A549 (cell line): ENCODE results near the gene KIF1A.

Experiments
- CHD2 ChIP-seq: fragments of 150-350 bp; IDR thresholded peaks from 2 replicates; pipeline ENCODE4 v1.6.1; 2014; ENCODE audit warnings: low read length; ENCODE audit not compliant: partially characterized antibody
- CHD4 ChIP-seq: fragments of 200-600 bp; sonication (generic); IDR thresholded peaks from 2 replicates; pipeline ENCODE4 v1.6.1; 2016; ENCODE audit warnings: antibody characterized with exemption, mild to moderate bottlenecking, borderline replicate concordance
- CTCF ChIP-seq: fragments of >200 bp; sonication (Bioruptor Twin); formaldehyde crosslinking; IDR thresholded peaks from 3 replicates; pipeline ENCODE4 v1.5.1; 2016
- PBX3 ChIP-seq: IDR thresholded peaks from 2 replicates; pipeline ENCODE4 v1.6.1; 2012
- TF ChIP-seq, protein P1 (sequence below): fragments of 200-600 bp; sonication (generic); IDR thresholded peaks from 2 replicates; pipeline ENCODE4 v1.6.1; 2016; ENCODE audit warnings: antibody characterized with exemption, mild to moderate bottlenecking, moderate library complexity
- TF ChIP-seq, protein P2 (sequence below): fragments of 150-350 bp; IDR thresholded peaks from 2 replicates; pipeline ENCODE4 v1.6.1; 2014; ENCODE audit warnings: low read depth, mild to moderate bottlenecking, low read length

DNA sequence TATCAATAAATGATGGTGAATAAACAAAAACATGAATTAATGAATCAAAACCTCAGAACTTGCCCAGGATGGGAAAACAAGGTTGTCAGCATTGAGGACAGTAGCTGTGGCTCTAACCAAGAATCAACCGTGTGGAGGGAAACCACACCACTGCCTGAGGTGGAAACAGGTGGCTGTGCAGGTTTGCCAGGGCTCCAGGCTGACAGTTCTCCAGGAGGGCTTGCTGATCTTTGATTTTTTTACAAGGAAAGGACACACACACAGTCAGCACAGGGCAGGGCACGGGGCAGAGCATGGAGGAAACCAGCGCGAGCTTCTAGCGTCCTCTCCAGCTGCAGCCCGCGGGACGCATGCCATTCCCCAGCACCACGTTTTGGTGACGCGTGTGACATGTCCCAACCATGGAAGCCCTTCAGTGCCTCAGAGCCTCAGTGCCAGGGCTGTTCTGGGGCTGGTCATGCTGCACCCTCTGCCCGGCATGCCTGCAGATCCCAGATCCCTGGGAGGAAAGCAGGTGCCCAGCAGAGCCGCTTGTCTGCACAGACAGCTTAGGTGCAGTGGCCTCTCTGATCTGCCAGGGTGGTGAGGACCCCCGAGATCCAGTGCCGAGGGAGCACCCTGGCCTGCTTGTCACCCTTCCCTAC is 32.8 kb upstream of the KIF1A start:
- TF ChIP-seq PBX3 (no peak), CTCF (no peak), CHD2 (no peak), CHD4 (no peak)
- TF ChIP-seq, protein P1, sequence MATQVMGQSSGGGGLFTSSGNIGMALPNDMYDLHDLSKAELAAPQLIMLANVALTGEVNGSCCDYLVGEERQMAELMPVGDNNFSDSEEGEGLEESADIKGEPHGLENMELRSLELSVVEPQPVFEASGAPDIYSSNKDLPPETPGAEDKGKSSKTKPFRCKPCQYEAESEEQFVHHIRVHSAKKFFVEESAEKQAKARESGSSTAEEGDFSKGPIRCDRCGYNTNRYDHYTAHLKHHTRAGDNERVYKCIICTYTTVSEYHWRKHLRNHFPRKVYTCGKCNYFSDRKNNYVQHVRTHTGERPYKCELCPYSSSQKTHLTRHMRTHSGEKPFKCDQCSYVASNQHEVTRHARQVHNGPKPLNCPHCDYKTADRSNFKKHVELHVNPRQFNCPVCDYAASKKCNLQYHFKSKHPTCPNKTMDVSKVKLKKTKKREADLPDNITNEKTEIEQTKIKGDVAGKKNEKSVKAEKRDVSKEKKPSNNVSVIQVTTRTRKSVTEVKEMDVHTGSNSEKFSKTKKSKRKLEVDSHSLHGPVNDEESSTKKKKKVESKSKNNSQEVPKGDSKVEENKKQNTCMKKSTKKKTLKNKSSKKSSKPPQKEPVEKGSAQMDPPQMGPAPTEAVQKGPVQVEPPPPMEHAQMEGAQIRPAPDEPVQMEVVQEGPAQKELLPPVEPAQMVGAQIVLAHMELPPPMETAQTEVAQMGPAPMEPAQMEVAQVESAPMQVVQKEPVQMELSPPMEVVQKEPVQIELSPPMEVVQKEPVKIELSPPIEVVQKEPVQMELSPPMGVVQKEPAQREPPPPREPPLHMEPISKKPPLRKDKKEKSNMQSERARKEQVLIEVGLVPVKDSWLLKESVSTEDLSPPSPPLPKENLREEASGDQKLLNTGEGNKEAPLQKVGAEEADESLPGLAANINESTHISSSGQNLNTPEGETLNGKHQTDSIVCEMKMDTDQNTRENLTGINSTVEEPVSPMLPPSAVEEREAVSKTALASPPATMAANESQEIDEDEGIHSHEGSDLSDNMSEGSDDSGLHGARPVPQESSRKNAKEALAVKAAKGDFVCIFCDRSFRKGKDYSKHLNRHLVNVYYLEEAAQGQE: no peak
- TF ChIP-seq, protein P2, sequence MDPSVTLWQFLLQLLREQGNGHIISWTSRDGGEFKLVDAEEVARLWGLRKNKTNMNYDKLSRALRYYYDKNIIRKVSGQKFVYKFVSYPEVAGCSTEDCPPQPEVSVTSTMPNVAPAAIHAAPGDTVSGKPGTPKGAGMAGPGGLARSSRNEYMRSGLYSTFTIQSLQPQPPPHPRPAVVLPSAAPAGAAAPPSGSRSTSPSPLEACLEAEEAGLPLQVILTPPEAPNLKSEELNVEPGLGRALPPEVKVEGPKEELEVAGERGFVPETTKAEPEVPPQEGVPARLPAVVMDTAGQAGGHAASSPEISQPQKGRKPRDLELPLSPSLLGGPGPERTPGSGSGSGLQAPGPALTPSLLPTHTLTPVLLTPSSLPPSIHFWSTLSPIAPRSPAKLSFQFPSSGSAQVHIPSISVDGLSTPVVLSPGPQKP: no peak
